HG03565 (cell line): ENCODE results near the gene ZNF414.

ENCODE experiments used
- ATAC-seq: cut with Tn5 transposase; IDR thresholded peaks from one replicate; pipeline ENCODE4 v1.9.1; 2021; ENCODE audit warnings: mild to moderate bottlenecking, moderate library complexity; ENCODE audit not compliant: unreplicated experiment

ZNF414 gene

DNA sequence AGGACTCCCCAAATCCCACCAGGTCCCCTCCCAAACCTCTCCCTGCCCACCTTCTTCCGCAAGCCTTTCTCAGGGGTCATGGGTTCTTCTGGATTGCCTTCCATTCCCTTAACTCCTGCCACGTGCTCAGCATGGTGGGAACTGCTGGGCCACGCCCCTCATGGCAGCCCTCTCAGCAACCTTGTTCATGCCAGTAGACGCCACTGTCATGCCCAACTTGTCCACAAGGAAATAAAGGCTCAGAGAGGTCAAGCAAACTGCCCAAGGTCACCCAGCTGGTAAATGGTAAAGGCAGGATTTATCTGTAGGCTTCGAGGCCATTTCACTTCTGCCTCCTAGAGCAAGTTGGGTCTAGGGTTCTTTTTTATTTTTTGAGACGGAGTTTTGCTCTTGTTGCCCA is 22.4 kb downstream of the ZNF414 start:
- no peak for ATAC-seq

DNA sequence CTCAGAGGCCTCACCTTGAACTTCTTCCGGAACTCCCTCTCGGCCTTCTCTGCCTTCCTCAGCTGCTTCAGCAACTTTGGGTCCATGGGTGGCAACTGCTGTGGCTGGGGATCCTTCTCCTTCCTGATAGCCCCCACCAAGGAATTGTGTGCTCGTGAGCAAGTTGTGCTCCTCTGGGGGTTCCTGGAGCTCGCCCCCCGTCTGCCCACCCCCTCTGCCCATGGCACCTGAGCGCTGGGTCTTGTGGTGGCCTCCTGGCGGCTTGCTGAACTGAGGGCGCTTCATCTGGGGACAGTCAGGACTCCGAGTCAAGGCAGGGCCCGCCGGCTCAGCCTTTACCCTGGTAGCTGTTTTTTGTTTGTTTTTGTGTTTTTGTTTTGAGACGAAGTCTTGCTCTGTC is 23.1 kb downstream of the ZNF414 start:
- ATAC-seq: no peak

DNA sequence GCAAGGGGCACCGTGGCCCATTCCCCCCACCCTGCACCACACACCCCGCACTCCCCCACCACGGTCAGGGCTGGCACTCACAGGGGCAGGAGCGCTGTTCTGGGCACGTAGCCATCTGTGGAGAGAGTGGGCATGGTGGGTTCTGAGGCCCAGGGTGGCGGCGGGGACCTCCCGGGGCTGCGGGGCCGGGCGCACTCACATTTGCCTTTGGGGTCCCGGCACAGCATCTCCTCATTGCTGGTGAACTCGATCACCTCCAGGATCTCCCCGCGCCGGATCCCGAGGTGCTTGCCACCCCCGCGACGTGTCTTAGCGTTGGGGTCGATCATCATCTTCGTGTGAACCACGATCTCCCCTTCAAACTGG is 23.6 kb downstream of the ZNF414 start:
- no peak for ATAC-seq

DNA sequence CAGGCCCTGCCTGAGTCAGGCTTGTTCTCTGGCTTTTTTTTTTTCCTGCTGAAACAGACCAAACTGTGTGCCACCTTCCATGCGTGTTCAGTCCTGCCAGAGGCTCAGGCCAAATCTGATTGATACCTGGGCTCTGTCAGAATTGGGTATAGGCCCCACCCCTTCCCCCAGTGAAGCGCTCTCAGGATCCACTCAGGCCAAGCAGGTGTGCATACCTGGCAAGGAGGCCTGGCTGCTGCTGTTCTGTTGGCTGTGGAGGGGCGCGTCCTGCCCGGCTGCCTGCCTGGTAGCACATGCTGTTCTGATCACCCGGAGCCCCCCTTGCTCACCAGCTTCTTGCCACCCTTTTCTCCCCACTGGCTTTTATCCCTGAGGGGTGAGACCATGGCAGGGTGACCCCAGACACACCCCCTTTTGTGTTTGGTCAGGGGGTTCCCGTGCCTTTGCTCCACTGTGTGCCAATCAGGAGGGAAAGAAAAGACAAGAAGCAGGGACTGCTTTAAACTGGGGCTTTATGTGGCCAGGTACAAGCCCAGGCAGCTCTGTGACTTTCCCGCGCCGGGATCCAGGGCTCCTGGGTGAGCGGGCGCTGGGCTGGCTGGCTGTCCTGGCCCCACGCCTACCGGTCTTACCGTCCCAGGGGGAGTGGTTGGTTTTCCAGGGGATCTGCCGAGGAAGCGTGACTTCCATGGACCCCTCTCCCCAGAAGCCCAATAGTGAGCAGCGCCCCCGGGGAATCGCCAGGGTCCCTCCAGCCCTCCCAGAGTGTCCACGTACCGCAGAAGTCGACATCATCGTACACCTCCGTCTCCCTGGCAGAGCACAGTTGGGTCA is 24.2 kb downstream of the ZNF414 start:
- no peak for ATAC-seq

DNA sequence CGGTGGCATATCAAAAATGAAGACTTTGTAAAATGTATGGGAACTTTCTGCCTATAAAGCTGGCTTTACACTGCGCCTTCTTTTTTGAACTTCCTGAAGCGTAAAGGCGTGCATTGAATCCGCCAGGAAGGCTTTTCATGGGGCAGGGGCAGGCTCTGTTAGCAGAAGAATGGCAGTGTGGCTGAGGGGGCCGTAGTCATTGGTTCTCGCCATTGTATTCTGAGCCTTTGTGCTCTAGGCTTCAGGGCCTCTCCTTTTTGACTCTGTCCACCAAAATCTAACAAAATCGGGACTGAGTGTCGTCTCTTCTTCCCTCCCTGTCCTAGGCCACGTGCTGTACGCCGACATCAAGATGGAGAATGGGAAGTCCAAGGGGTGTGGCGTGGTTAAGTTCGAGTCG is 25.6 kb downstream of the ZNF414 start:
- ATAC-seq: no peak

DNA sequence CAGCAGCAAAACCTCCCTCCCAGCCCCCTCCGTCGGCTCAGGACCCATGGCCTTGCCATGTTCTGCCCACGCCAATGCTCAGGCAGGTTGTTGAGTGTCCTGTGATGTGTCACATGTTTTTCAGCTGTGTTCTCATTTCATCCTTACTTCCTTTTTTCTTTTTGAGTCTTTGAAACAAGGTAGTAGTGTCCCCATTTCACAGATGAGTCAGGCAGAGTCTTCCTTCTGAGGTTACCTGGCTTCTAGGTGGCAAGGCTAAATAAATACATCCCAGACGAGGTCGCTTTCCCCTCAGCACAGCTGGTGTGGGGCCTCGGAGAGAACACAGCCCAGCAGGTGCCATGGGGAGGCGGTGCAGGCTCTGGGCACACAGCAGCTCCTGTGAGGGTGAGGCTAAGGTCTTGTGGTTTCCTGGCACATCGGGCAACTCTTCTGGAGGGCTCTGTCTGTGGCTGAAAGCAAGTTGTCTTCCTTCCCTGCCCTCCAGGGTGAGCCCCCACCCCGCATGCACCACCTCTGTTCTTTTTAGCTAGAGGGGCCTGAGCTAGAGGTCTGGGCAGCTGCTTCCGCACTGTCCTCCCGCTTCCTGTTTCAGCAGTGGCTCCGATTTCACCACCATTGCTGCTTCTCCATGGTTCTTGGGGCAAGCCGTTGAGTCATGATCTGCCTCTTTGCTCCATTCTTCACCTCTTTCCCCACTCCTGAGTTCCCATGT is 26.7 kb downstream of the ZNF414 start:
- no peak for ATAC-seq

DNA sequence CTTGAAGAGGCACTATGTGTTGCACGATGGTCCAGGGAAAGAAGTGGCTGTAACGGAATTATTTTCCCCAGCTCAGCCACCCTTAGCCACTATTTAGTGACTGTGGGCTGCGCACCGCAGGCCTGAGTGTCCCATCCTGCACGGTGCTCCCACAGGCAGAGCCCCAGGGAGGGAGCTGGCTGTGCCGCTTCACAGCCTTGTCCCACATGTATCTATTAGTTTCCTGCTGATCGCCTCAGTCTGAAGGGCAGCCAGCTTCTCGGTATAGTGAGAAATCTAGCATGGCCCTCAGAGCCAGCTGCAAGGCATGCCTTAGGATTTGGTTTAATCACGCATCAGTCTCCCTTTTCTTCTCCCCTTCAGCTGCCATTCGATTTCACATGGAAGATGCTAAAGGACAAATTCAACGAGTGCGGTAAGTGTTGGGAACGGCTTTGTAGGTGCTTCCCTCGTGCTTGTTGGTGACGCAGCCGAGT is 27.3 kb downstream of the ZNF414 start:
- ATAC-seq: no peak

DNA sequence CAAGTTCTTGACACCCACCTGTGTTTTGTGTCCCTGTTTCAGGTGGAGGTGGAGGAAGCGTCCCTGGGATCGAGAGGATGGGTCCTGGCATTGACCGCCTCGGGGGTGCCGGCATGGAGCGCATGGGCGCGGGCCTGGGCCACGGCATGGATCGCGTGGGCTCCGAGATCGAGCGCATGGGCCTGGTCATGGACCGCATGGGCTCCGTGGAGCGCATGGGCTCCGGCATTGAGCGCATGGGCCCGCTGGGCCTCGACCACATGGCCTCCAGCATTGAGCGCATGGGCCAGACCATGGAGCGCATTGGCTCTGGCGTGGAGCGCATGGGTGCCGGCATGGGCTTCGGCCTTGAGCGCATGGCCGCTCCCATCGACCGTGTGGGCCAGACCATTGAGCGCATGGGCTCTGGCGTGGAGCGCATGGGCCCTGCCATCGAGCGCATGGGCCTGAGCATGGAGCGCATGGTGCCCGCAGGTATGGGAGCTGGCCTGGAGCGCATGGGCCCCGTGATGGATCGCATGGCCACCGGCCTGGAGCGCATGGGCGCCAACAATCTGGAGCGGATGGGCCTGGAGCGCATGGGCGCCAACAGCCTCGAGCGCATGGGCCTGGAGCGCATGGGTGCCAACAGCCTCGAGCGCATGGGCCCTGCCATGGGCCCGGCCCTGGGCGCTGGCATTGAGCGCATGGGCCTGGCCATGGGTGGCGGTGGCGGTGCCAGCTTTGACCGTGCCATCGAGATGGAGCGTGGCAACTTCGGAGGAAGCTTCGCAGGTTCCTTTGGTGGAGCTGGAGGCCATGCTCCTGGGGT is 28.2 kb downstream of the ZNF414 start:
- no peak for ATAC-seq

DNA sequence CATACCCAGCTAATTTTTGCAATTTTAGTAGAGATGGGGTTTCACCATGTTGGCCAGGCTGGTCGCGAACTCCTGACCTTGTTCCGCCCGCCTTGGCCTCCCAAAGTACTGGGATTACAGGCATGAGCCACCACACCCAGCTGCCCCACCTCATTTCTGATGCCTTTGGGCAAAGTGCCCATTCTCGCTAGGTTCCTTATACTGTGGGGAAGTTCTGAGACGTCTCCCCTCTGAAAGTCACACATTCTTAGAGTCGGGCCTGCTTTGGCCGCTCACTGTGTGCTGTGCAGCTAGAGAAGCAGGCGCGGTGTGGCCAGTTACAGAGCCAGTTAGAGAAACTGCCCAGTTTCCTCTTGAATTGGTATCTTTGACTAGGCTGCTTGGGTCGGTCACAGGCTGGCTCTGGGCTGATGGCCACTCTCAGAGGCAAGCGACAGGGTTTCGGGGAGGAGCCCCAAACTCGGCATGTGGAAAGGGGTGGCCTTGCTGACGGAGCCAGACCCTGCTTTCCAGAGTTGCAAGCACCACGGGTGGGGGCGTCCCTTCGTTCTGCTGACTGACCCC is 29.6 kb downstream of the ZNF414 start:
- no peak for ATAC-seq

DNA sequence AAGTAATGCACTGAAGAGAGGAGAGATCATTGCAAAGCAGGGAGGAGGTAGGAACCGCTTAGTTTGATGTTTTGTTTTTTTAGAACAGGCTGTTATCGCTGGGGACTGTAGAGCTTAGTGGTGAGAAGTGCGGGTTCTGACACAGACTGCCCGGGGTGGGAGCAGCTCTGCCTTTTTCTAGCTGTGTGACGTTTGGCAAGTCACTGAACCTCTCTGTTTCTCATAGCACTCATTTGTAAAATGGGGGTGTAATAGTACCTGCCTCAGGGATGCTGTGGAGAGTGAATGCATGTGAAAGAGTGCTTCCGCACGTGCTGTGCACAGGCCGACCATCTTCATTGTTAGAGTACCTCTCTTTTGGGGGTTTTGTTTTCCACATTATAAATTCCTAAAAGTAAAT is 30.8 kb downstream of the ZNF414 start:
- ATAC-seq: no peak

DNA sequence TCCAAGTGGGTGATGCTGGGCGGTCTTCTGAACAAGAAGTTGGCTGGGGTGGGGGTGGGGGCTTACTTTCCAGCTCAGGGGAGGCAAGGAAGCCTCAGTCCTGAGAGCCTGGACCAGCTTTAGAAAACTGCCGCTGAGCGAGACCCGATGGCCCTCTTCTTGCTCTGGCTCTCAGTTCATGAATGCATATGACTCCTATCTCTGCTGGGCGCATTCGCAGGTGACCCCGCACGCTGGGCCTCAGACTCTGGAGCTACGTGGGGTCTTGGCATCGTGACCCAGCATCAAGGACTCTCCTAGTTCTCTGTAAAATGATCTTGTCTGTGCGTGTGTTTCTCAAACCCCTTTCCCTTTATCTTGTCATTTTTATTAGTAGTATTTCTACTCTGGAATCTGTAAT is 31.3 kb downstream of the ZNF414 start:
- ATAC-seq: no peak

DNA sequence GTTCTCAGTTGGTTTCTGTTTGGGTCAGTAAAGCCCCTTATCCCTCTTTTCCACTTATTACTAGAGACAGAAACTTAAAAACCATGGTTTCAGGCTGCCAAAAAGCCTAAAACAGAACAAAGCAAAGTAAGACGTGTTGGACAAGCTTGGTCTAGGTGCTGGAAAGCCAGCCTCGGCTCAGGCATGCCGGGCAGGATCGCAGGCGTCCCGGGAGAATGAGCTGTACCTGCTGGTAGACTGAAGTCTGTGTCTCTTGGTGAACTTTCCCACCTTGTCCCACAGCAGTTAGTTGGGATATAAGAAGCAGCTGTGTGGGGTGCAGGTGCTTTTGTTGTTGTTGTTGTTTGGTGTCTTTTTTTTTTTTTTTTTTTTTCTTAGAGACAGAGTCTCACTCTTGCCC is 32.4 kb downstream of the ZNF414 start:
- ATAC-seq: no peak

DNA sequence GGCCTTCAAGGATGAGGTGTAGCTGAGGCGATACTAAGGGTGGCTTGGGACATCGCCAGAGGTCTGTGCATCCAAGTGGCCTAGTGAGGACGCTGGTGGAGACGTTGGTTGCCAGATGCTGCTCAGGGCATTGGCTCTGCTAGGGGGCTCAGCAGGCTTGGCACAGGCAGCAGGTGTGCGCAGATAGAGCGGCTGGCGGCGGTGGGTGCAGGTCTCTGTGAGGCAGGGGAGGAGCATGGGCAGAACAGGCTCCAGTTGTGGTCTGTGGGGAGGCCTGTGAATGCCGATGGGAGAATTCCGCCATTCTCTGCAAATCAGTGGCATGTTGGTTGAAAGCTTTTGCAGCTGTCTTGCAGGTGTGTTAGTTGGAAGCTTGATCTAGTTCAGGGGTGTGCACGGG is 32.8 kb downstream of the ZNF414 start:
- ATAC-seq: no peak

DNA sequence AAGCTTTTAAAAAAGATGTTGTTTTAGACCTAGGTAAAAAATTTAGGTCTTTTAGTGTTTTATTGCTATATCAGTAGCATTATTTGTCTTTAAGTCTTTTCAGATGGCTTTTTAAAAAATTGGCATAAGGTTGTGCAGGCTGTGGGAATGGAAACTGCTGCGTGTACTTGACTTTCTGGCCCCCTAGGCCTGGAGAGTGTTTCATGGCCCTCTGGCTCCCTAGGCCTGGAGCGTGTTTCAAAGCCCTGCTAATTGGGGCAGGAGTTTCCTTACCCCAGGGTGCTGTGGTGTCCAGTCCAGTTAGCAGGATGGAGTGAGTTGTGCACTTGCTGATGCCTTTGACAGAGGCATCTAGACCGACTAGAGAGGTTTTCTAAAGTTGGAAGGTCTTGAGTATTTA is 35.4 kb downstream of the ZNF414 start:
- no peak for ATAC-seq

DNA sequence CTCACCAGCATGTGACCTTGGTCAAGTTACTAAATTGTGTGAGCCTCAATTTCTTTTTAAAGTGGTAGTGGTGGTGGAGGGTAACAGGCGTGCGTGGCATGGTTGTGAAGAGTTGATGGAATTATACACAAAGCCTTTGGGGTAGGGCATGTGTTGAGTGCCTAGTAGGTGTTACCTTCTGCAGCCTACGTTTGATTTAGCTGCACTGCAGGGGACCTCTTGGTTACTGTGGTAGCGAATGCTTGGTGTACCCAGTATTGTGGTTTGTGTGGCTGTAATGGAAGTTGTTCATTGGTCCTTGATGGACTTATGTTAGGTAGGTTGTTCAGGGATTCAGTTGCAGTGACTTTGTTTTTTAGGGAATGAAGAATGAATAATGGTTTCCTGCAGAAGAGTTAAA is 36.1 kb downstream of the ZNF414 start:
- no peak for ATAC-seq

DNA sequence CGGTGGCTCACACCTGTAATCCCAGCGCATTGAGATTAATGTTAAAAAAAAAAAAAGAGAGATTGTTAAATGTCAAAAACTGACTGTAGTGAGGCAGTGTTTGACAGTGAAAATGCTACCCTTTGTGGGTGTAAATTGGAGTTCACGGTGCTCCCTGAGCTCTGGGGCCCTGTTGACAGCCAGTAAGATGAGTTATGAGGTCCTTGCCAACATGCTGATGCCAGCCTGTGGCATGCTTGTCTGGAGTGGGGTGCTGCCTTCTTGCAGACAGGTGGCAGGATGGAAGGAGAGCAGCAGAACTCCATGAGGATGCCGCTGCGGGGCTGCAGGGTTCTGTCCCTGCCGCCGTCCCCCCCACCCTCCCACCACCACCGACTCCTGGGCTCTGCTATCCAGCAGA is 37.4 kb downstream of the ZNF414 start:
- no peak for ATAC-seq

DNA sequence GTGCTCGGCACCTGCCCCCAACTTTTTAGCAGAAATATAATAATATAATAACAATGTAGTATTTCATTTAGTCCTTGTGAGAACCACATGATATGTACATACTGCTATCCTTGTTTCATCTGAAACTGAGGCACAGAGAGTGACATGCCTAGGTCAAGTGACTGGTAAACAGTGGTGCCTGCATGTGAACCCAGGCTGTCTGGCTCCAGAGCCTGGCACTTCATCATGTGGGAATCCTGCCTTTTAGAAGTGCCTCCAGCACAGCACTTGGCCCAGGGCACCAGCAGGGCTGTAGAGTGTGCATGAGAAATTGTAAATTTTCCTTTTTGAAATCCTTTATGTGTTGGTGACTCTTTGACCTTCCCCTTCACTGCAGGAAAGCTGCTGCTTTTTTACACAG is 39.0 kb downstream of the ZNF414 start:
- no peak for ATAC-seq

DNA sequence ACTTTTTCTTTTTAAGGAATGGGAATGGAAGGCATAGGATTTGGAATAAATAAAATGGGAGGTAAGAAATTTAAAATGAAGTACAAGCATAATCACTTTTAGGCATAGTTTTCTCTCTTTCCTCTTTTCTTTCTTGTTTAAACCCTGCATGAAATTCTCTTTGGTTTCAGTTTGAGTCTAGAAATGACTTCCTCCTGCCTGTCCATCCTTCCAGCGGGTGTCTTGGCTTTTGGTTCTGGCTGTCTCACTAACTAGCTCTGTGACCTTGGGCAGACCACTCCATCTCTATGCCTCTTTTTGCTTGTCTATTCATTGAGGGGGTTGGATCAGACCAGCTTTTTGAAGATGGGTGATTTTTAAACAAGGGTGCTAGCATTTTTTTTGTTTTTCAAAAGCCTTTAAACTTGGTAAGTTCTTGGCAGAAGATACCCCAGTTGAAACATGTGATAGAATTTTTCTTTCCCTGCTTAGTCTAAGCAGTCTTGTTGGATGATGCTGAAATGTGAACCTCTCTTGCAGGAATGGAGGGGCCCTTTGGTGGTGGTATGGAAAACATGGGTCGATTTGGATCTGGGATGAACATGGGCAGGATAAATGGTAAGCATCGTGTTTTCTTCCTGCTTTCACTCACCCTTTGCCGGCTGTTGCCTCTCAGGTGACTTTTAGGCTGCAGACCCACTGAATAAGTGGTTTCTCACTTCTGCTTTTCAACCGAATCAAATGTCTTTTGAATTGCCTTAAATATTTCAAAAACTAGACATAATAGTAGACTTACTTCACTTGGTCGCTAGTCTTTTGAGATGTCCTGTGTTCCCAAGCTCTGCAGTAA is 40.1 kb downstream of the ZNF414 start:
- ATAC-seq: no peak

DNA sequence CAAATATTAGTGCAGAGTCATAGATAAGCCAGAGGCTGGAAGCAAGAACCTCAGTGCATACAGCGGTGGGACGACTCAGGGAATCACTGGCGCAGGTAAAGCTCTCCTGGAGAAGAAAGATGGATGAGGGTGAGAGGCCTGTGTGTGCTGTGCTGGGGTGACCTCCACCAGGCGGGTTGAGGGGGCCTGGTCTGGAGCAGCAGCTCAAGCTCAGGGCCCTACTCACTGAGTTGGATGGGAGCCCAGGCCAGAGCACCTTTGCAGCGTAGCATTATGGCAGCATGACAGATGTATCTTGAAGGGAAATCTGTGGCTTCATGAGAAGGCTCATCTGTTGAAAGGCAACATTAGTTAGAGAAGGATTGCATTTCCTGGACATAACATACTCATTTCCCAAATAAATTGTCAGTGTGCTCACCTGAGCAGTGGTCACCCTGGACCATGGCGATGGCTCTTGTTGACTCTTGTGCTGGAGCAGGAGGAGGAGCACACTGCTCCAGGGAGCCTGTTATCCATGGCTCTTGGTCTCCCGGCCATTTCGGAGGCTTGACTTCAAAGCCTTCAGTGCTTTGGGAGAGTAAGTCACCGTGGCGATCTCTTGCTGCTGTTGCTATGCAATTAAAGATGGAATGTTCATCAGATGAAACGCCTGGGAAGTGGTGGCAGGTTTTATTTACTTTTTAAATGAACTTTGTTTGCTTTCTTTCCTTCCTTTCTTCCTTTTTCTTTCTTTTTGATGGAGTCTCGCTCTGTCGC is 44.2 kb downstream of the ZNF414 start:
- ATAC-seq: no peak
